Muscle of arm (tissue), 12 donors: ENCODE results near the gene CDHR3. TPM values are rescaled to one million over a fixed set of nuclear protein-coding genes. Genes with fewer than 3 reads are reported as not detected.

Source experiments
- DNase-seq: peaks from one replicate; pipeline ENCODE4 v3.0.0-alpha.2; 2013
- polyA plus RNA-seq, 12 donors: library from polyadenylated mRNA; unstranded; fragments of 120-200 nt; gene quantifications; one replicate each; pipeline ENCODE4 v1.2.1, GENCODE V29; 2013; ENCODE audit not compliant: insufficient read length in 12 of 12

CDHR3 gene
- polyA plus RNA-seq, 12 donors = 6.0 to 28.2 (median 12.6) TPM; not detected in 1

GRCh38 chr7:106047818-106048705 lies 85.0 kb downstream of the CDHR3 start:
- no peak for DNase-seq

DNA sequence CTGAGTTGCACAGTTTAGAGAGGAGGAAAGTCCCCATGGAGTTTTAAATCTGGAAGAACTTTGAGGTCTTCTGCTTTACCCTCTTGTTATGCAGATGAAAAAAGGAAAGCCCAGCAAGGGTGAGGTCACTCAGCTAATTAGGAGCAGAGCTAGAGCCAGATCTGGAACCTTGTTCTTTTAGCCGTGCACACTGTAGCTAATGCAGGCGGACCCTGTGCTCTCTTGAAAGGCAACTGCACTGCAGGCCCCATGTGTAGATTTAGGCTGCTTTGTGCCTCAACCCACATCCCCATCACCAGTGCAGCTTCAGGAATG lies 85.6 kb downstream of the CDHR3 start:
- no peak for DNase-seq

- no peak for DNase-seq
Observed at GRCh38 chr7:106049139-106049752, 86.2 kb downstream of the CDHR3 start.

DNA sequence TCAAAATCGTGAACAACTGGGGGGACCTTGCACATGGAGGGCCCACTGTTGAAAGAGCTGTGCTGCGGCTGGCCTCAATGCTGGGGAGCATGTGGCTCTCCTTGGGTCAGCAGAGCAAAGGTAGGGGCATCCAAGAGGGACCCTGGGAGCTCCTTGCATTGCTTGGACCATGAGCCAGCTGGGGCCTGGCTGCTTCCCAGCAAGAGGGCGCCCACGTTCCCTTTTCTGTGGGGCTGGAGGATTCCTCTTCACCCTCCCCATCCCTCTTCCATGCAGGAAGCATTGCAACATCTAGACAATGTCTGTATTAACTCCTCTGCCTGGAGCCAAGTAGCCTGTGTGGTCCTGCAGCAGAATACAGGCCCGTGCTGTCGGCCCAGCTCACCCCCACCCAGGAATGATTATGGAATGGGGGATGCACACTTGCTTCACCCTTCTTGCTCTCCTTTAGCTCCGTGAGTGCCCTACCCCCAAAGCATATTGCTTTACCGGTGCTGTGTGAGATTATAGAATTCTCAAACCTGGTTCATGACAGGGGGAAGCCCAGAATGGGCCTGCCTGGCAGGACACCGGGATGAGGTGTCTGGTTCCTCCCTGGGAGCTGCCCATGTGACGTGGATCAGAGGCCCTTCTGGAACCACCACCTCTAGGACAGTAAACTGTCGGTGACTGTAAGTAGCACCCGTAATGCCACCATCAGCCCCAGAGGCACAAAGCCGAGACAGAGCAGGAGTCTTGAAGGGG lies 87.1 kb downstream of the CDHR3 start:
- no peak for DNase-seq

DNA sequence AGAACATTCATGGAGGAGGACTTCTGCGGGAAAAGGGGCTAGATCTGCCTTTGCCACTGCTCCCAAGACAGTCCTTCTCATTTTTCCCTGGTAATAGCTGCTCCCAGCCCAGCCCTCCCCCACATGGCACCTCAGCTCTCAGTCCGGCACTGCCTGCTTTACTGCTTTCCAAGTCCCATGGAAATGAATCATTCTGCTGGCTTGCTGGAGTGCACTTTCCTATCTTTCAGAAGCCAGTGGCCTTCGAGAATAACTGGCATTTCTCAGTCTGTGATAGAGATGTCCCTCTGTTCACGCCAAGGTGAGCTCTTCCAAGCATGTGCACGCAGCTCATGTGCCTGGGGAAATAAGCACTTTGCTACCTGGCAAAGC lies 87.7 kb downstream of the CDHR3 start:
- no peak for DNase-seq

DNA sequence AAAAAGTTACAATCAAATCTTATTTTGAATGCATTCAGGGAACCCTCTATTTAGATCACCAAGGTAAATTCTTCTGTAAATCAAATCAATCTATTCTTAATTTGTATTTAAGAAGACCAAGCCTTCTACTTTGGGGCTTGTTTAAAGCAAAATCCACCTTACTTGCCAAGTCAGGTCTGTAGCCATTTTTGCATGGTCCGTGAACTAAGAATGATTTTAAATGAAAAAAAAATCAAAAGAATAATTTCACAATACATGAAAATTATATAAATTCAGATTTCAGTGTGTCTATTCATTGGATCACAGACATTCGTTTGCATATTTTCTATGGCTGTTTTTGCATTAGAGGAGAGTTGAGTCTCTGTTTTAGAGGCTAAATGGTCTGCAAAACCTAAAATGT lies 89.6 kb downstream of the CDHR3 start:
- no peak for DNase-seq

DNA sequence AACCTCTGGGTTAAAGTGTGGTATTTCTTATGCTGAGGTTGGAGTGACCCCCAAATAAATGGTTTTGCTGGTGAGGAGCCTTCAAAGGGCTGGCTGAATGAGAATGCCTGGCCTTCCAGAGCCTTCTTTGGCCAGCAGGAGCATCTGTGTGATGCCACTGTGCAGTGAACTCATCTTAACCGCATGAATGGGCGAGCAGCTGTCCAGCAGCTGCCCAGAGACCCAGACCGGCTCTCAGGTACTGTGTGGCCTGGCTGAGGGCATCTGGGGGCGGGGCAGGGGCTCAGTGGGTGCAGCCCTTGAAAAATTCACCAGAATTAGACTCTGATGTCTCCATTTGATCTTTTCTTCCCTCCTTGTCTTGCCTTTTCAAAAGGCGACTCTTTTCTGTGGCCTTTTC lies 90.0 kb downstream of the CDHR3 start:
- DNase-seq = no peak

DNA sequence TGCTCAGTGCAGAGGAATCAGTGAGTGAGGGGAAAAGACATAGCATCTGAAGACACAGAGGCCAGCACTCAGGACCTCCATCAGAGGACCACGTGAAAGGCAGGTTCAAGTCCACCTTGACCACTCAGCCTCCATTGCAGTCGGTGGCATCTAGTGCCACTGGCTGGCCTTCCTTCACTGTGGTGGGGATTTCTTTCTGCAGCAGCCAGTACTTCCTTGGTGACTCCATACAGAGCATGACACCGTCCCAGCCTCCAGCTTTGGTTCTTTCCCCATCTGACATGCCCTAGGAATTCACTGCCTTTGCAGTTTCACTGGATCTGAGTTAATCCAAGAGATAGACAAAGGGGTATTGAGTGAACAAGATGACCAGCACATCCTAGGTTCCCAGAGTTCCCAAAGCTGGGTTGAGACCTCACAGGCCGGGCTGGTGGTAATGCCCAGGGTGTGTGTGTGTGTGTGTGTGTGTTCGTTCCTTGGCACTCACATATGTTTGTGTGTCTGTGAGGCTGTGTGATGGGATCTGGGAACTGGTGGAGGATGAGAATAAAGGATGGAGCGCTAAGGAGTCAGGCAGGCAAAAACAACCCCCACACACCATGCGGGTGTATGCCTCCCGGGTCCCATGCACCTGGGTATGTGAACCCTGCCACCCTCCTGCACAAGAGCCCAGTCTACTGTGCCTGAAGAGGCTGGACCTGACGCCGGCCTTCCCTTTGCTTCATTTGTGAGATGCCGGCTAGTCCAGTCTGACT lies 91.3 kb downstream of the CDHR3 start:
- DNase-seq = no peak

DNA sequence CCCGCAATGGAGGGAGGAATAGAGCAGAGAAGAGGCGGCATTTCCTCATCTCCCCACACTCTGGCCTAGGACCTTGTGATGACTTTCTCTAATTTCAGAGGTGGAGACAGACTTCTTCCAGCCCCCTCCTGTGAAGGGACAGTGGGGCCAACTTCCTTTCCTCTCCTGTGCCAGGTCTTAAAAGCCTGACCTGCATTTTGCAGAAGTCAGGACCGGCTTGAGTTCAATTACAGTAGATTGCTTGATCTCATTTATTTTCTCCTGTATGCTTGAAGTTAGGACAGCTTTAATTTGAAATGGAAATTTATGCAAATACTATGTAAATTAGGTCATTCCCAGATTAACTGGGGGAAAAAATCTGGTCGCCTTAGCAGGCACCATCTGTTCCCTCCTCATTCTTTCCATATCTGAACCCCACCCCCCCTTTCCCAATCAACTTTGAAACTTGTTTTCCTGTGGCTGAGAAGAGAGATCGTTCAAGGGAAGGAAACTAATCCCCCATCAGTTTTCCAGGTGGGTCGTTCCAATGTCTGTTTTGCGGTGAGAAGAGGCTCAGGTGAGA lies 92.0 kb downstream of the CDHR3 start:
- no peak for DNase-seq

DNA sequence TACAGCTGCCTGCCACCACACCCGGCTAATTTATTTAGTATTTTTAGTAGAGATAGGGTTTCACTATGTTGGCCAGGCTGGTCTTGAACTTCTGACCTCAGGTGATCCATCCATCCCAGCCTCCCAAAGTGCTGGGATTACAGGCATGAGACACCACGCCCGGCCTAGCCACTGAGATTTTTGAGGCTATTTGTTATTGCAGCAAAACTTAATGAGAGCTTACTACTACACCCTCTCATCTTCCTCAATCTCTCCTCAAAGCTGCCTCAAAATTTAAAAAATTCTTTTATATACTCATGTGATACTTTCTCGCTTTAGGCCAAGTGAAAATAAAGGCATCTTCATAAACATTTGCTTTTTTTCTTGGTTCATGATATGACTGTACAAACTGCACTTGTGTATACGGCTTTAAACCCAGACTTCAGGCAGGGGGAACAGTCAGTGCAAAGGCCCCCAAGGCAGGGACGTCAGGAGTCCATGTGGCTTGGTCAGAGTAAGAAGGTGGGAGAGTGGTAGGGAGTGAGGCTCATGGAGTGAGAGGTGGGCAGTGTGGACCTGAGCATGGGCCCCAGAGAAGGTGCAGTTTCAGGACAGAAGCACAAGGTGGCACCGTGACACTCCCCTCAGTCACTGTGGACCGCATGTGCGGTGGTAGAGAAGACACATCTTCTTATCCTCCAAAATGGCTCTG lies 93.6 kb downstream of the CDHR3 start:
- DNase-seq = peak; percentile 72

DNA sequence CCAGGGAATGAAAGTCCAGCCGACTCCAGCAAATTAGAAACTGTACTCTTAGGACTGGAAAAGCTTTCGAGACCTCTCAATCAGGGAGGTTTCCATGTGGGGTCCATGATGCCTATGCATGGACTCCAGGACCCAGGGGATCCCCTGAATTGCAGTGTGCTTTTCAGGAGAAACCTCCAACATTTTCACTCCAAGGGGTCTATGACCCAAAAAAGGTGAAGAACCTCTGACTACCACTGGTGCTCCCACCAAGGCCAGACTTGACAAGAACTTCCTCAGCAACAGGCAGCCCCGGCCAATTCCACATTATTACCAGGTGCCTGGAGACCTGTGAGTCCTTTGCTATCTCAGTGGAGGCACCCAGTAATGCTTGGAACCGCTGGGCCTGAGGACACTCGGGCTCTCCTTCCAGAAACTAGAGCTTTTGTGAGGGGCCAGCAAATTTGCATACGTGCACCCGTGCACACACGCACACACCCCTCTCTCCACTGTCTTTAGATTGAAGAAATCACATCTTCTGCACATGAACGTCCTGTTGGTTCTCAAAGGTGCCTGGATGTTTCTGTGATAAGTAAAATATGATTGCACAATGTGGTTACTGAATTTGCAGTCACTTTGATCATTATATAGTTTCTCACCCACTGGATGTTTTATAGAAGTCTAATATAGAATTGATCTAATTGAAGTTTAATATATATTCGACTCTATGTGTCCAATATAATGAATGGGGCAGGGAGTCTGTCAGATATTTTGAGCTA lies 94.3 kb downstream of the CDHR3 start:
- no peak for DNase-seq

DNA sequence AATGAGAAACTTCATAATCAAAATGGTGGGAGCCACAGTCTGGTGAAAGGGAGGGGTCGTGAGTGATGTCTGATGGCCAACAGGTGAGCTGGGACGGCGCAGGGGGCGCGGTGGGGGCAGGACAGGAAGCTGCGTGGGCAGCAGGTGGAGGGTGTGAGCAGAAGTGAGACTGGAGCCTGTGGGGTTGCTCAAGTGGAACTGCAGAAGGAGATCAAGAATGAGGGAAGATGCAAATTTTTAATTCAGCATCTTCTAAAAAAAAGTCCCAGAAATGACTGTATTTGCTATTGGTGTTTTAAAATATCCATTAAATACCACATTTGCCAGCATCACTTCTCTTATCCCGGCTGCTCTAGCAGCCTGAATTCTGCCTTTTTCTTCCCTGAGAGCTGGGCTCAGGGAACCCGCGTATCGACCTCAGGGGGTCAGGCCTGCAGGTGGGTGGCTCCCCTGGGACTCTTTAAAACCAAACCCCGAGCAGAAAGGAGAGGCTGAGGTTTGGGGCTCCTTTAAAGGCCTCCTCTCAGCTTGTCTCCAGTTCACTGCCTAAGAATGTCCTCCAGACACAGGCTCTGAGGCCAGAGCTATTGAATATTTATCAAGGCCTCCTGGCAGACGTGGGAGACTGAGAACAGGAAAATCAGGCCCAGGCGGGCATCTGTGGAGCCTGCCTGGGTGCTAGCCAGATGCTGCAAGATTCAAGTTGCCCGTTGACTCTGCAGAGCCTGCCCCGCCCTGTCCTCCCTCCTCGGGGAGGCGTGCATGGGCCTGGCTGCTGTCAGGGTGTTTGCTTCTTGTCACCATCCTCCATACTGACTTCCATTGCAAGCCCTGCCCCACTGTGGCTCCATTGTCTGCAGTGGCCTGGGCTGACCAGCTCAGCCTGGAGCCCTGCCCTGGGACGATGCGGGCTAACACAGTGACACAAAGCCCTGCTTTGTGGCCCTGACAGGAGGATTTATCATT lies 95.2 kb downstream of the CDHR3 start:
- no peak for DNase-seq

DNA sequence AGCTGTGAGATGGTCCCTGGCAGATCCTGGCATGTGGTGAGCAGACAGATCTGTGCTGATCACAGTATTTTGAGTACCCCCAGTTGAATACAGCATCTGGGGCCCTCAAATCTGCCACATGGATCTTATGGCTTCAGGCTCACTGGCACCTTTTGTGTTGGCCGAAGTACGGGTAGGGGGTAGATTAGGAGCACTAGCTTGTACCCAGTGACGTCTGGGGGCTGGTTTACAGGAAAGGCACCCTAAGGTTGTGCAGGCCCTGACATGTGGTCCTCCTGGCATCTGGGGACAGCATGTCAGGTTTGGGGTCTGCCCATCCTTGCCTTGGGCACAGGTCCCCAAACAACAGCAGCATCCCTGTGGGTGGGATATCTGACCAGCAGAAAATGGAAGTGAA lies 95.9 kb downstream of the CDHR3 start:
- no peak for DNase-seq

GRCh38 chr7:106059556-106059955 lies 96.5 kb downstream of the CDHR3 start:
- no peak for DNase-seq

- DNase-seq = no peak
Observed at GRCh38 chr7:106060394-106060920, 97.4 kb downstream of the CDHR3 start.

DNA sequence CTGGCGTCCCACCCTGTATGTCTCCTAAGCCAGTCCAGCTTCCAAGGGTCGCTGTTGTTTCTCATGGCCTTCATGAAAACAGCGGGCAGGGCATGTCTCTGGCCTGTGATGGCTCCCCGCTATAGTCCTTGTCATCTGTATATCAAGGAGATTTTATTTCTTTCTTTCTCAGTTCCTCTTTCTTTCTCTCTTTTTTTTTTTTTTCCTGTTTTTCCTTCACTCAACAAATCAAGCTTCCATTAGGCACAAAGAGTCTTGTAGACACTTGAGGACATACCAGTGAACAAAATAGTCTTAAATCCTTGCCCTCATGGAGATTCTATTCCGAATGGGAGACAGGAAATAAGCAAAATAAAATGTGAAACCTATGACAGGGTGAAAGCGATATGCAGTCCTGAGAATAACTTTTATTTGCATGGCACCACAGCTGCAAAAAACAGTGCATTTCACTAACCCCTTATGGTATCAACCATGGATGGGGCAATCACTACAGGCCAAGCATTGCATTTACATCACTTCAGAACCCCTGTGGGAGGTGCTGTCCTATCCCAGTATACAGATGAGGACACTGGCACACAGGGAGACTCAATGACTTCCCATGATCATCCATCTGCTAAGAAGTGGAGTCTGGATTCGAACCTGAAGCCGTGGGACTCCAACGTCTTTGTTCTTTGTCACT lies 98.4 kb downstream of the CDHR3 start:
- no peak for DNase-seq

DNA sequence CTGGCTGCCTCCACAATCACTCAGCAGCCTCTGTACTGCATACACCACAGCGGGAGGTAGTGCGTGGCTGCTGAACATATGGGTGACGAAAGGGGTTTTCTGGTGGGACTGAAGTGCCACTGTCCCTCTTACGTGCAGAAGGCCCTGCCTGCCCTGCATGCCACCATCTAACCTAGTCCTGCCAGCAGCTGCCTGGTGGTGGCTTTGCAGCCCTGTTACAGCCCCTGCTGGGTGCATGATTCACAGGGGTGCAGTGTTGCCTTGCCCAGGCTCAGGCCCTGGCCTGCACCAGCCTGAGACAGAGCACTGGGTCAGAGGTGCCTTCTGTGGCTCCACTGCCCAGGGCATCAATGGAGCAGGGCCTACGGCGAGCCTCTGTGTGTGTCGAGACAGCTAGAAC lies 98.9 kb downstream of the CDHR3 start:
- DNase-seq = no peak

- no peak for DNase-seq
Observed at GRCh38 chr7:106062521-106062931, 99.5 kb downstream of the CDHR3 start.
